ENCODE measurements around the gene TCOF1.
A peak's percentile ranks its signal among the peaks of the same experiment; 100 is the strongest.

The TCOF1 gene

GRCh38 chr5:150318613-150319483 lies 38.6 kb upstream of the TCOF1 start:
- no peak for TF ChIP-seq CTCF (IDR thresholded peaks at IDR 0.05; ENCODE audit: low read depth, low read length, missing control alignments)
- no peak for DNase-seq (ENCODE audit: extremely low read depth, low read depth)
- no peak overlapping the region for H3K4me3 ChIP-seq (replicated peaks; ENCODE audit: low read depth, low read length)

GRCh38 chr5:150319484-150319790 lies 38.1 kb upstream of the TCOF1 start:
- no peak for TF ChIP-seq CTCF (IDR thresholded peaks at IDR 0.05; ENCODE audit: low read depth, low read length, missing control alignments)
- DNase-seq (ENCODE audit: extremely low read depth, low read depth): no peak
- no peak overlapping the region for H3K4me3 ChIP-seq (replicated peaks; ENCODE audit: low read depth, low read length)

DNA sequence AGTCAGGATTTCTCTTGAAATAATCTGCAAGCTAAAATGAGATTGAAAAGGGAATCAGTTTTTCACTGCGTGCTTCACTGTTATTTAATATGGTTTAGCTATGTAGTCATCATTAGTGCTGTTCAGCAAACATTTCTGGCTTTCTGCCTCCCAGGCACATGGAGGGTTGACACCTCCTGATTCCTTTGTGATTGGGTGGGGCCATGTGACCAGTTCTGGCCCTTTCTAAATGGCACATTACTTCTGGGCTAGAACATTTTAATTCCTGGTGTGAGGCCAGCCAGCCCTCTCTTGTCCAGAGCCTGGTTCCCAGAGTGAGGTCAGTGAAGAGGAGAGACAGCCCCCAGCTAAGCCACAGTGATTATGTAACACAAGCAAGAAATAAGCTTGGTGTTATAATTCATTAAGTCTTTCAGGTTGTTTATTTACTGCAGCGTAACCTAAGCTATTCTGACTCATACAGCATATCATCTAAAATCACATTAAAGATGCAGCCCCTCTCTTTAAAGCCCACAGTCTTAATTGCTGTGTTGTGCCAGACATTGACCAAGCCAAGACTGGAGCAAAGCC lies 37.4 kb upstream of the TCOF1 start:
- no peak for TF ChIP-seq CTCF (IDR thresholded peaks at IDR 0.05; ENCODE audit: low read depth, low read length, missing control alignments)
- DNase-seq (ENCODE audit: extremely low read depth, low read depth): peak; percentile 56
- H3K4me3 ChIP-seq (replicated peaks; ENCODE audit: low read depth, low read length): no peak overlapping the region

DNA sequence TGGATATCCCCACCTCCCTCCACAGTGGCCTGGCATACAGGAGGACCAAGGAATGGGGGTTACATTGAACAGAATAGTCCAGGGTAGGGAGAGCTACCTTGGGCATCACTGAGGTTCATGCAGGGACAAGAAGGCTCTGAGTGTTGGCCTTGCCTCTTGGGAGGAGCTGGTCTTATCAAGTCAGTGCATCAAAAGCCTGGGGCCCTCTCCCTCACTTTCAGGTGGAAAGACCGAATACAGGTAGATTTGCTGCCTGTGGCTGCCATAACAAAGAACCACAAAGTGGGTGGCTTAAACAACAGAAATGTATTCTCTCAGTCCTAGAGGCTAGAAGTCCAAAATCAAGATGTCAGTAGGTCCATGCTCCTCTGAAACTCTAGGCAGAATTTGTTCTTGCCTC lies 36.3 kb upstream of the TCOF1 start:
- no peak overlapping the region for H3K4me3 ChIP-seq (replicated peaks; ENCODE audit: low read depth, low read length)
- no peak for TF ChIP-seq CTCF (IDR thresholded peaks at IDR 0.05; ENCODE audit: low read depth, low read length, missing control alignments)
- no peak for DNase-seq (ENCODE audit: extremely low read depth, low read depth)

DNA sequence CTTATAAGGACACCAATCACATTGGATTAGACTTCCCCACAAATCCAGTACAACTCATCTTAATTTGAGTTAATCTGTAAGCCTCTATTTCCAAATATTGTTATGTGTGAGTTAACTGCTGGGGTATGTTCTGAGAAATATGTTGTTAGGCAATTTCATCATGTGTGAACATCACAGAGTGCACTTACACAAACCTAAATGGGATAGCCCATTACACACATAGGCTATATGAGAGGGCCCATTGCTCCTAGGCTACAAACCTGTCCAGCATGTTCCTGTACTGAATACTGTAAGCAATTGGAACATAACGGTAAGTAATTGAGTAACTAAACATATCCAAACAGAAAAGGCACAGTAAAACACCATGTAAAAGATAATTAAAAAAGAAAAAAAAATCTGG lies 35.7 kb upstream of the TCOF1 start:
- DNase-seq (ENCODE audit: extremely low read depth, low read depth): no peak
- H3K4me3 ChIP-seq (replicated peaks; ENCODE audit: low read depth, low read length): no peak overlapping the region
- no peak for TF ChIP-seq CTCF (IDR thresholded peaks at IDR 0.05; ENCODE audit: low read depth, low read length, missing control alignments)

DNA sequence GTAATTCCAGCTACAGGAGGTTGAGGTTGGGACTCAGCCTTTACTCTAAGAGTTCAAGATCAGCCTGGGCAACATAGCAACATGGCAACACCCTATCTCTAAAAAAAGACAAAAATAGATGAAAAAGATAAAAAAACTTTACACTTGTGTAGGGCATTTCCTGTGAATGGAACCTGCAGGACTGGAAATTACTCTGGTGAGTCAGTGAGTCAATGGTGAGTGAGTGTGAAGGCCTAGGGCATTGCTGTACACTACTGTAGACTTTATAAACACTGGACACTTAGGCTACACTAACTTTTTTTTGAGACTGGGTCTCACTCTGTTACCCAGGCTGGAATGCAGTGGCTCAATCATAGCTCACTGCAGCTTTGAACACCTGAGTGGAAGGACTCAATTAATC lies 35.3 kb upstream of the TCOF1 start:
- DNase-seq (ENCODE audit: extremely low read depth, low read depth): no peak
- no peak overlapping the region for H3K4me3 ChIP-seq (replicated peaks; ENCODE audit: low read depth, low read length)
- TF ChIP-seq CTCF (IDR thresholded peaks at IDR 0.05; ENCODE audit: low read depth, low read length, missing control alignments): no peak
